ENCODE measurements around the gene RPIA. TPM values are rescaled to one million over a fixed set of nuclear protein-coding genes. Genes with fewer than 3 reads are reported as not detected.

RPIA gene
- polyA plus RNA-seq, 3 donors = 12.4 to 23.1 (median 17.9) TPM

- no peak for TF ChIP-seq CTCF (IDR thresholded peaks at IDR 0.05)
- intact Hi-C loops (cut with micrococcal nuclease) = no loop called here
- no peaks in the 10 kb centered on the region for H4K20me1 ChIP-seq (ENCODE audit: insufficient read depth, low read length)
- H3K4me1 ChIP-seq (ENCODE audit: control insufficient read depth in 1 of 2, insufficient read depth in 2 of 2, low read length in 2 of 2) = no peaks in the 10 kb centered on the region
- Mint-ChIP-seq H3K36me3 (peaks cover 54 to 65% of the 10 kb centered on the region in 2 donors), H3K9me3 (no peaks in the 10 kb centered on the region), H3K27ac (peak overlapping the region in 1 of 7 donors; percentile 1), H3K4me1 (no peaks in the 10 kb centered on the region), H3K27me3 (ENCODE audit: low read depth in 3 of 3) (peaks cover 0 to 2% (median 0%) of the 10 kb centered on the region in 3 donors), H3K4me3 (no peak overlapping the region)
- no peak overlapping the region for H2AFZ ChIP-seq (ENCODE audit: insufficient read depth, low read depth, low read length, poor library complexity, severe bottlenecking)
- no peak overlapping the region for H3K27ac ChIP-seq (ENCODE audit: low read depth in 1 of 2, low read length in 2 of 2)
- no peak overlapping the region for H3K9ac ChIP-seq (ENCODE audit: insufficient read depth, low read length, poor library complexity, severe bottlenecking)
- no peak overlapping the region for H3K4me3 ChIP-seq (replicated peaks in 1 of 3; ENCODE audit: low read depth in 2 of 3, low read length in 3 of 3)
- WGBS (ENCODE audit: insufficient coverage) = 95% methylated on average over 5 of the region's 8 CpGs
- H3K9me3 ChIP-seq (replicated peaks in 1 of 2; ENCODE audit: control insufficient read depth in 1 of 2, insufficient read depth in 1 of 2, low read length in 2 of 2) = no peaks in the 10 kb centered on the region
- no peaks in the 10 kb centered on the region for H3K79me2 ChIP-seq (ENCODE audit: insufficient read depth, low read length)
- peaks cover 36 to 71% of the 10 kb centered on the region in 2 donors for H3K36me3 ChIP-seq (replicated peaks in 1 of 2; ENCODE audit: control insufficient read depth in 1 of 2, insufficient read depth in 2 of 2, low read length in 2 of 2)
- no peak for DNase-seq
- H3K4me2 ChIP-seq (replicated peaks; ENCODE audit: extremely low read depth, low read length, poor library complexity, severe bottlenecking) = no peak overlapping the region
- H3K27me3 ChIP-seq (ENCODE audit: control insufficient read depth in 2 of 2, insufficient read depth in 2 of 2, low read length in 2 of 2) = no peaks in the 10 kb centered on the region
Measured at GRCh38 chr2:88736437-88736836, 45.0 kb downstream of the RPIA start.

- H3K4me2 ChIP-seq (replicated peaks; ENCODE audit: extremely low read depth, low read length, poor library complexity, severe bottlenecking) = no peak overlapping the region
- no peak overlapping the region for H3K4me3 ChIP-seq (replicated peaks in 1 of 3; ENCODE audit: low read depth in 2 of 3, low read length in 3 of 3)
- no peak for DNase-seq
- Mint-ChIP-seq H3K4me3 (no peak overlapping the region), H3K9me3 (peaks cover 0 to under 1% (median 0%) of the 10 kb centered on the region in 7 donors), H3K27me3 (ENCODE audit: low read depth in 3 of 3) (peaks cover 0 to 2% (median 0%) of the 10 kb centered on the region in 3 donors), H3K4me1 (no peaks in the 10 kb centered on the region), H3K36me3 (peaks cover 64 to 74% of the 10 kb centered on the region in 2 donors), H3K27ac (no peak overlapping the region)
- 0% methylated on average over 3 of the region's 4 CpGs for WGBS (ENCODE audit: insufficient coverage)
- H3K79me2 ChIP-seq (ENCODE audit: insufficient read depth, low read length) = no peaks in the 10 kb centered on the region
- H3K36me3 ChIP-seq (replicated peaks in 1 of 2; ENCODE audit: control insufficient read depth in 1 of 2, insufficient read depth in 2 of 2, low read length in 2 of 2) = peaks cover 36 to 81% of the 10 kb centered on the region in 2 donors
- H2AFZ ChIP-seq (ENCODE audit: insufficient read depth, low read depth, low read length, poor library complexity, severe bottlenecking) = no peak overlapping the region
- H3K27me3 ChIP-seq (ENCODE audit: control insufficient read depth in 2 of 2, insufficient read depth in 2 of 2, low read length in 2 of 2) = no peaks in the 10 kb centered on the region
- H3K9me3 ChIP-seq (replicated peaks in 1 of 2; ENCODE audit: control insufficient read depth in 1 of 2, insufficient read depth in 1 of 2, low read length in 2 of 2) = no peaks in the 10 kb centered on the region
- H3K27ac ChIP-seq (ENCODE audit: low read depth in 1 of 2, low read length in 2 of 2) = no peak overlapping the region
- no peaks in the 10 kb centered on the region for H3K4me1 ChIP-seq (ENCODE audit: control insufficient read depth in 1 of 2, insufficient read depth in 2 of 2, low read length in 2 of 2)
- no peak overlapping the region for H3K9ac ChIP-seq (ENCODE audit: insufficient read depth, low read length, poor library complexity, severe bottlenecking)
- intact Hi-C loops (cut with micrococcal nuclease) = no loop called here
- H4K20me1 ChIP-seq (ENCODE audit: insufficient read depth, low read length) = no peaks in the 10 kb centered on the region
- TF ChIP-seq CTCF (IDR thresholded peaks at IDR 0.05) = no peak
Measured at GRCh38 chr2:88737385-88737784, 45.9 kb downstream of the RPIA start.
